Stomach (tissue), 4 donors: ENCODE data around the gene AUTS2.

Experiments used
- CTCF ChIP-seq, 7 experiments: fragments of 450-650 bp in 4 of 7; fragments of 200-600 bp in 3 of 7; sonication (generic) in 3 of 7; IDR thresholded peaks; one replicate each; pipeline ENCODE4 v1.5.1; 2016 to 2019; ENCODE audit warnings: antibody characterized with exemption in 7 of 7, control low read depth in 2 of 7, mild to moderate bottlenecking in 1 of 7
- EP300 ChIP-seq: sonication (generic); formaldehyde crosslinking; IDR thresholded peaks from one replicate; pipeline ENCODE4 v1.6.1; 2017; ENCODE audit warnings: antibody characterized with exemption
- POLR2A ChIP-seq, 4 donors: fragments of 450-650 bp; IDR thresholded peaks; one replicate each; pipeline ENCODE4 v1.6.1; 2016; ENCODE audit warnings: antibody characterized with exemption in 4 of 4, control low read depth in 2 of 4, mild to moderate bottlenecking in 1 of 4, moderate library complexity in 1 of 4
- POLR2AphosphoS5 ChIP-seq, 3 donors: sonication (generic); formaldehyde crosslinking; IDR thresholded peaks; one replicate each; pipeline ENCODE4 v1.6.1; 2016; ENCODE audit warnings: antibody characterized with exemption in 3 of 3

GRCh38 chr7:69782917-69783684 is 184.8 kb downstream of the AUTS2 start:
- no peak for TF ChIP-seq CTCF (IDR thresholded peaks at IDR 0.05)
- TF ChIP-seq POLR2AphosphoS5 (IDR thresholded peaks at IDR 0.05), result no peak
- TF ChIP-seq POLR2A (IDR thresholded peaks at IDR 0.05), result no peak
- no peak for TF ChIP-seq EP300
